Mucosa of stomach (tissue), 1 donor: ENCODE data around the gene CLC.

Experiments
- H3K27me3 ChIP-seq: one replicate; pipeline ENCODE4 v1.7.0; 2013; ENCODE audit warnings: mild to moderate bottlenecking, low read length; ENCODE audit not compliant: control insufficient read depth, insufficient read depth
- H3K36me3 ChIP-seq: one replicate; pipeline ENCODE4 v1.7.0; 2013; ENCODE audit warnings: low read length; ENCODE audit not compliant: control insufficient read depth, insufficient read depth
- H3K4me1 ChIP-seq: one replicate; pipeline ENCODE4 v1.7.0; 2013; ENCODE audit warnings: mild to moderate bottlenecking, low read length; ENCODE audit not compliant: control insufficient read depth, insufficient read depth
- H3K4me3 ChIP-seq: one replicate; pipeline ENCODE4 v1.7.0; 2013; ENCODE audit warnings: low read length
- H3K9ac ChIP-seq: one replicate; pipeline ENCODE4 v1.7.0; 2013; ENCODE audit warnings: mild to moderate bottlenecking, low read length, moderate library complexity
- H3K9me3 ChIP-seq: one replicate; pipeline ENCODE4 v1.7.0; 2013; ENCODE audit warnings: mild to moderate bottlenecking, low read length, moderate library complexity; ENCODE audit not compliant: control insufficient read depth
- donor health status: Pancreatic carcinoma.

Gene CLC

GRCh38 chr19:39749981-39750380 is 12.2 kb upstream of the CLC start:
- Histone ChIP-seq H3K9ac (no peak overlapping the region), H3K4me1 (no peaks in the 10 kb centered on the region), H3K9me3 (no peaks in the 10 kb centered on the region), H3K36me3 (no peaks in the 10 kb centered on the region), H3K27me3 (no peaks in the 10 kb centered on the region), H3K4me3 (no peak overlapping the region)

DNA sequence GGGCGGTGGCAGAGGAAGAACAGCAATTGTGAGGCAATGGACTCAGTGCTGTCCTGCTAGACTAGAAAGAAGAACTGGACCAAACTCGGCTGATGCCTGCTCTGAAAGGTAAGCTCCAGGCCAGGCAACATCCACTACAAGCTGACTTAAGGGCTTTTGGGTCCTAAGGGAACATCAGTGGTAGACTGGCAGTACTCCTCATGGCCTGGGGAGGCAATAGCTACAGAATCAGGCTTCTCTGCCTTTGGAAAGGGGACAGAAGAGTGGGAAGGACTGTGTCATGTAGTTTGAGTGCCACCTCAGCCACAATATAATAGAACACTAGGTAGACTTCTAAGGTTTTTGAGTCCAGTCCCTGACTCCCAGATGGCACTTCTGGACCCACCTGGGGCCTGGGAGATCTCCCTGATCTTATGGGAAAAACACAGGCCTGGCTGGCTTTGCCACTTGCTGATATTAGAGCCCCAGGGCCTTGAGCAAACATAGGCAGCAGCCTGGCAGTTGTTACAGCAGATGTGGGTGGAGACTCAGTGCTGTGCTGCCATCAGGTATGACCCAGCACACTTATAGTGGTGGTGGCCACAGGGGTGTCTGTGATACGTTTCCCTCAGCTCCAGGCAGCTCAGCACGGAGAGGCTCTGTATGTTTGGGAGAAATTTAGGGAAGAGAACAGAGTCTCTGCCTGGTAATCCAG is 9.2 kb upstream of the CLC start:
- H3K4me3 ChIP-seq: no peak overlapping the region
- H3K27me3 ChIP-seq: no peaks in the 10 kb centered on the region
- H3K9me3 ChIP-seq: no peaks in the 10 kb centered on the region
- H3K9ac ChIP-seq: no peak overlapping the region
- H3K36me3 ChIP-seq: no peaks in the 10 kb centered on the region
- H3K4me1 ChIP-seq: no peaks in the 10 kb centered on the region

GRCh38 chr19:39745643-39746042 is 7.8 kb upstream of the CLC start:
- Histone ChIP-seq H3K4me3 (no peak overlapping the region), H3K36me3 (no peaks in the 10 kb centered on the region), H3K27me3 (no peaks in the 10 kb centered on the region), H3K4me1 (no peaks in the 10 kb centered on the region), H3K9ac (no peak overlapping the region), H3K9me3 (no peaks in the 10 kb centered on the region)

DNA sequence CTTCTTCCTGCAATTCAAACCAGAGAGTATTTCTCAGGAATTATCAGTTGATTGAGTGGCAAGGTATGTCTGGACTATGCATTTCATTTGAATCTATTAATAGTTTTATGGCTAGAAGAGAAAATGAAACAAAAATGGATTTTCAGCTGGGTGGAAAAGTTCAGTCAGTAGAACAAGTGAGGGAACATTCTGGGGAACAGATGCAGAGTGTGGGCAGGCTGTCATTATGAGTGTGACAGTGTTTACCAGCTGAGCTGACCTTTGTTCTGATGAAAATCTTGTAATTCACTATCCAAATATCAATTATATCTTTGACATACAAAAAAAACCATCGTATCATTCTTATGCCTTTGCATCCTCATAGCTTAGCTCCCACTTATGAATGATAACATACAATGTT is 2.6 kb upstream of the CLC start:
- no peak overlapping the region for H3K4me3 ChIP-seq
- H3K36me3 ChIP-seq: no peaks in the 10 kb centered on the region
- H3K9ac ChIP-seq: no peak overlapping the region
- no peaks in the 10 kb centered on the region for H3K4me1 ChIP-seq
- H3K9me3 ChIP-seq: no peaks in the 10 kb centered on the region
- H3K27me3 ChIP-seq: no peaks in the 10 kb centered on the region

DNA sequence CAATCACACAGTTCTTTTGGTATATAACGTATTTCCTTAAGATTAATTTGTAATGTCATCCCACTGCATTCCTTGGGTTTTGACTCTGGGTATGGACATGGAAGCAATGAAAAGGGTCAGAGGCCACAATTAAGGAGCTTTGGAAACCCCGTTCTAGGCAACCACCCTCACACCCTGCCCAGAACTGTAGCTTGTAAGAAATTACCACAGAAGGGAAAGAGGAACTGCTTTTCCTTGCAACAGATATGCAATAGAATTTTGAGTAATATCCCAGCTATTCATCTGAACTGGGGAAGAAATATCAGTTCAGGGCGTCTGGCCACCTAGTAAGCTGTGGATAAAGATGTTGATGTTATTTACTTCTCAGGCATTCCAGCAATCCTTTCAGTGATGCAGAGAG is 985 bp upstream of the CLC start:
- Histone ChIP-seq H3K27me3 (no peaks in the 10 kb centered on the region), H3K4me1 (no peaks in the 10 kb centered on the region), H3K9ac (no peak overlapping the region)

DNA sequence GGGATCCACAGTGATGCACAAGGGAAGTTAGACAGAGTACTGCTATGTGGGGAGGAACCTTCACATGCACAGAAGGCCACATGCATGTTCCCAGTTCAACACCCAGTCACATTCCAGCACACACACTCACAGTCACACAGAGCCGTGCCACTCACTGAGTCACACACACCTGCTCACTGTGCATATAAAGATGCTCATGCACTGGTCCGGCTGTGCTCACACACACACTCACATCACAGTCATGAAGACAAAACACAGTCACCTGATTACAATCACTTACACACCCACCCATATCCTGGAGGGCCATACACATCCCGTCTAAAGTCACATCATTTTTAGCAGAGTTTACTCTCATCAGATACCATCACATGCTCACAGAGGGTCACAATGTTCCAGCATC is 478 bp downstream of the CLC start:
- Histone ChIP-seq H3K9me3 (no peaks in the 10 kb centered on the region), H3K4me1 (no peaks in the 10 kb centered on the region), H3K9ac (no peak overlapping the region)

More for the DNA sequence above, 985 bp upstream of the CLC start:
- Histone ChIP-seq H3K4me3 (no peak overlapping the region), H3K9me3 (no peaks in the 10 kb centered on the region), H3K36me3 (no peaks in the 10 kb centered on the region)

GRCh38 chr19:39736088-39736487 is 1.7 kb downstream of the CLC start:
- Histone ChIP-seq H3K4me3 (no peak overlapping the region), H3K27me3 (no peaks in the 10 kb centered on the region), H3K9me3 (no peaks in the 10 kb centered on the region), H3K36me3 (no peaks in the 10 kb centered on the region), H3K4me1 (no peaks in the 10 kb centered on the region), H3K9ac (no peak overlapping the region)

More for the DNA sequence above, 478 bp downstream of the CLC start:
- no peaks in the 10 kb centered on the region for H3K36me3 ChIP-seq
- H3K27me3 ChIP-seq: no peaks in the 10 kb centered on the region
- no peak overlapping the region for H3K4me3 ChIP-seq

- Histone ChIP-seq H3K36me3 (no peaks in the 10 kb centered on the region), H3K27me3 (no peaks in the 10 kb centered on the region), H3K4me1 (no peaks in the 10 kb centered on the region), H3K4me3 (no peak overlapping the region), H3K9ac (no peak overlapping the region), H3K9me3 (no peaks in the 10 kb centered on the region)
Observed at GRCh38 chr19:39735688-39736087, 2.1 kb downstream of the CLC start.

- no peaks in the 10 kb centered on the region for H3K9me3 ChIP-seq
- no peaks in the 10 kb centered on the region for H3K36me3 ChIP-seq
- H3K9ac ChIP-seq: no peak overlapping the region
- H3K4me1 ChIP-seq: no peaks in the 10 kb centered on the region
- no peaks in the 10 kb centered on the region for H3K27me3 ChIP-seq
- no peak overlapping the region for H3K4me3 ChIP-seq
Observed at GRCh38 chr19:39733841-39734240, 4.0 kb downstream of the CLC start.

DNA sequence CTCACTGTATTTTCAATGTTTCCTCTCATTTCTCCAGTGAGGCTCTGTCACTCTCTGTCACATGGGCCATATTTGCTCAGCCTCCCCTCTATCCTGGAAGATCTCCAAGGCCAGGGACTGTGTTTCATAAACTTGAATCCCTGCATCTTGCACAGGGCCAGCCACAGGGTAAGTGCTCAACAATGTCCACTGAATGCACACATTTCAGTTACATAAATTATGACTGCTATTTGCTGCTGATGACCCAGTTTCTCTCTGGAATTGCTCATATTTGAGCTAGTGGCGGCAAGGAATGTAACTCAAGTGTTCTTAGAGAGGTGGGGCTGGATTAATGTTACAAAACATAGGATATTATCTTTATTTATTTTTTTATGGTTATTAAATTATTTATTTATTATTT is 6.1 kb downstream of the CLC start:
- H3K4me1 ChIP-seq: no peaks in the 10 kb centered on the region
- H3K4me3 ChIP-seq: no peak overlapping the region
- H3K9ac ChIP-seq: no peak overlapping the region
- H3K27me3 ChIP-seq: peaks cover 3% of the 10 kb centered on the region
- no peaks in the 10 kb centered on the region for H3K36me3 ChIP-seq
- no peaks in the 10 kb centered on the region for H3K9me3 ChIP-seq

- no peak overlapping the region for H3K4me3 ChIP-seq
- H3K36me3 ChIP-seq: no peaks in the 10 kb centered on the region
- no peak overlapping the region for H3K9ac ChIP-seq
- H3K9me3 ChIP-seq: no peaks in the 10 kb centered on the region
- no peaks in the 10 kb centered on the region for H3K4me1 ChIP-seq
- H3K27me3 ChIP-seq: peaks cover 3% of the 10 kb centered on the region
Observed at GRCh38 chr19:39729594-39729993, 8.2 kb downstream of the CLC start.

DNA sequence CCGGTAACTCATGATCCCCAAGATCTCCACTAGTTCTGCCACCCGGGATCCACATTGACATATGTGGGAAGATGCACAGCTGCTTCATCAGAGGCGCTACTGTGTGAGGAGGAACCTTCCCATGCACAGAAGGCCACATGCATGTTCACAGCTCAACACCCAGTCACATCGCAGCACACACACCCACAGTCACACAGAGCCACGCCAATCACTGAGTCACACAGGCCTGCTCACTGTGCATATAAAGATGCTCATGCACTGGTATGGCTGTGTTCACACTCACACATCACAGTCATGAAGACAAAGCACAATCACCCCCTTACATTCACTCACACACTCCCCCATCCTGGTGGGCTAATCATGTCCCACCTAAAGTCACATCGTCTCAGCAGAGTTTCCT is 9.8 kb downstream of the CLC start:
- Histone ChIP-seq H3K4me3 (no peak overlapping the region), H3K4me1 (no peaks in the 10 kb centered on the region), H3K27me3 (peaks cover 3% of the 10 kb centered on the region), H3K9ac (no peak overlapping the region), H3K36me3 (no peaks in the 10 kb centered on the region), H3K9me3 (no peaks in the 10 kb centered on the region)
